PC-9 (cell line): Measurements from ENCODE around the gene XPO4. TPM values are rescaled to one million over a fixed set of nuclear protein-coding genes. Genes with fewer than 3 reads are reported as not detected.

Experiments
- BruUV-seq: library from RNA; stranded (reverse); fragments of 400-500 nt; replicated peaks from 2 replicates; lab custom pipeline; 2021; lab: Mats Ljungman, UMichigan
- CTCF ChIA-PET: fragments of 300-600 bp; sonication (Branson Sonifier 250); formaldehyde crosslinking; loops from one replicate; lab custom pipeline; 2022; ENCODE audit warnings: antibody characterized with exemption; lab: Charles Lee
- POLR2A ChIA-PET: fragments of 300-600 bp; sonication (Branson Sonifier 250); formaldehyde crosslinking; loops from one replicate; lab custom pipeline; 2022; ENCODE audit warnings: antibody characterized with exemption; ENCODE audit not compliant: unreplicated experiment; lab: Charles Lee
- DNase-seq, 2 experiments: peaks; one replicate each; pipeline versions ENCODE4 v3.0.0 to v3.0.0-alpha.2; 2015 to 2022; ENCODE audit warnings: mixed read lengths in 1 of 2
- H2AFZ ChIP-seq: fragments of 200-600 bp; sonication (generic); 2 replicates; pipeline ENCODE4 v1.8.1; 2017; ENCODE audit warnings: antibody characterized with exemption
- H3F3A ChIP-seq: fragments of 200-600 bp; sonication (generic); 2 replicates; pipeline ENCODE4 v1.8.1; 2017; ENCODE audit warnings: antibody characterized with exemption, mild to moderate bottlenecking, low read depth; ENCODE audit not compliant: insufficient read depth
- H3K27ac ChIP-seq: fragments of 200-600 bp; sonication (generic); 2 replicates; pipeline ENCODE4 v1.6.1; 2016; ENCODE audit warnings: mixed run types
- H3K27me3 ChIP-seq: fragments of 200-600 bp; sonication (generic); 2 replicates; pipeline ENCODE4 v1.6.1; 2016; ENCODE audit warnings: low read depth, mixed run types; ENCODE audit not compliant: insufficient read depth
- H3K36me3 ChIP-seq: fragments of 200-600 bp; sonication (generic); 2 replicates; pipeline ENCODE4 v1.6.1; 2016; ENCODE audit warnings: low read depth, mixed run types
- H3K4me1 ChIP-seq: fragments of 200-600 bp; sonication (generic); replicated peaks from 2 replicates; pipeline ENCODE4 v1.6.1; 2016; ENCODE audit warnings: mixed run types; ENCODE audit not compliant: insufficient read depth
- H3K4me2 ChIP-seq: fragments of 200-600 bp; sonication (generic); 2 replicates; pipeline ENCODE4 v1.6.1; 2017; ENCODE audit warnings: mixed run types
- H3K4me3 ChIP-seq: fragments of 200-600 bp; sonication (generic); 2 replicates; pipeline ENCODE4 v1.6.1; 2016; ENCODE audit warnings: mixed run types
- H3K79me2 ChIP-seq: fragments of 200-600 bp; sonication (generic); 2 replicates; pipeline ENCODE4 v1.6.1; 2017; ENCODE audit warnings: low read depth, mixed run types
- H3K9me2 ChIP-seq: fragments of 200-600 bp; sonication (generic); 2 replicates; pipeline ENCODE4 v1.8.1; 2017; ENCODE audit warnings: mild to moderate bottlenecking; ENCODE audit not compliant: insufficient read depth
- H3K9me3 ChIP-seq: fragments of 200-600 bp; sonication (generic); 2 replicates; pipeline ENCODE4 v1.8.1; 2016; ENCODE audit warnings: low read depth; ENCODE audit not compliant: insufficient read depth
- H4K20me1 ChIP-seq: fragments of 200-600 bp; sonication (generic); 2 replicates; pipeline ENCODE4 v1.8.1; 2017; ENCODE audit not compliant: insufficient read depth
- EZH2 ChIP-seq: fragments of 200-600 bp; sonication (generic); IDR thresholded peaks from 2 replicates; pipeline ENCODE4 v1.8.0; 2017; ENCODE audit warnings: antibody characterized with exemption, low read depth
- intact Hi-C: fragments of 100-400 bp; cut with micrococcal nuclease; formaldehyde crosslinking; loops from one replicate; pipeline ENCODE4 v1.10.0; 2022; ENCODE audit not compliant: unreplicated experiment
- total RNA-seq: library from RNA; stranded (reverse); gene quantifications from 2 replicates; pipeline ENCODE4 v1.2.3, GENCODE V29; 2021
- TF ChIP-seq, protein P1 (sequence below): fragments of 200-600 bp; sonication (generic); conservative IDR thresholded peaks from 2 replicates; pipeline ENCODE4 v1.6.1; 2017; ENCODE audit warnings: mixed run types, antibody characterized with exemption, mild to moderate bottlenecking, moderate library complexity

XPO4 gene
- total RNA-seq, 1 experiment from 2014 or later, result 11.1 TPM

DNA sequence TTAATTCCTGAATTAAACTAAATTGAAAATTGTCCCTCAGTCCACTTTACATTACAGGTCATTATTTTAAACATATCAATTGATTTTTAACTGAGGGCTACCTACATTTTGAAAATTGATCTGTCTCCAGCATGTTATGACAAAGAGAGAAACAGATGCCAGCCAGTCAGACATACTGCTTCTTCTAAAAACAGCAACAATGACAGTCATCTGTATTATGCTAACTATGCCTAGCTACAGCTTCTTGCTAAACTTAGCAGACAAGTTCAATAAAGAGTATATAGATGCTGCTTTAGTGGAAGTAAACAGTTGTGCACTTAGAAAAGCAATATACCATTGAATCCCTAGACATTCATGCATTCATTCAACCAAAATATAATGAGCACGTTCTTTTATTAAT is 80.1 kb downstream of the XPO4 start:
- H4K20me1 ChIP-seq, result 0 out of 2 replicates have a peak, but pooled peaks cover 6% of the 10 kb centered on the region
- no peaks in the 10 kb centered on the region for H3K9me2 ChIP-seq
- no peak overlapping the region for H2AFZ ChIP-seq
- POLR2A ChIA-PET, result interaction anchor here (0.6 kb wide), 1 partner anchor 761 kb away, joined by 3 read pairs; no protein-coding TSS in a partner anchor
- intact Hi-C loops, result no loop called here
- no peak overlapping the region for H3K27ac ChIP-seq
- no peaks in the 10 kb centered on the region for H3K4me1 ChIP-seq
- H3F3A ChIP-seq, result no peaks in the 10 kb centered on the region
- DNase-seq, result no peak
- no peak overlapping the region for H3K4me3 ChIP-seq
- H3K4me2 ChIP-seq, result no peak overlapping the region
- no TSS peak for BruUV-seq
- no peak for TF ChIP-seq EZH2
- TF ChIP-seq, protein P1, sequence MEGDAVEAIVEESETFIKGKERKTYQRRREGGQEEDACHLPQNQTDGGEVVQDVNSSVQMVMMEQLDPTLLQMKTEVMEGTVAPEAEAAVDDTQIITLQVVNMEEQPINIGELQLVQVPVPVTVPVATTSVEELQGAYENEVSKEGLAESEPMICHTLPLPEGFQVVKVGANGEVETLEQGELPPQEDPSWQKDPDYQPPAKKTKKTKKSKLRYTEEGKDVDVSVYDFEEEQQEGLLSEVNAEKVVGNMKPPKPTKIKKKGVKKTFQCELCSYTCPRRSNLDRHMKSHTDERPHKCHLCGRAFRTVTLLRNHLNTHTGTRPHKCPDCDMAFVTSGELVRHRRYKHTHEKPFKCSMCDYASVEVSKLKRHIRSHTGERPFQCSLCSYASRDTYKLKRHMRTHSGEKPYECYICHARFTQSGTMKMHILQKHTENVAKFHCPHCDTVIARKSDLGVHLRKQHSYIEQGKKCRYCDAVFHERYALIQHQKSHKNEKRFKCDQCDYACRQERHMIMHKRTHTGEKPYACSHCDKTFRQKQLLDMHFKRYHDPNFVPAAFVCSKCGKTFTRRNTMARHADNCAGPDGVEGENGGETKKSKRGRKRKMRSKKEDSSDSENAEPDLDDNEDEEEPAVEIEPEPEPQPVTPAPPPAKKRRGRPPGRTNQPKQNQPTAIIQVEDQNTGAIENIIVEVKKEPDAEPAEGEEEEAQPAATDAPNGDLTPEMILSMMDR, result no peak
- 0 out of 2 replicates have a peak, but pooled peaks cover 3% of the 10 kb centered on the region for H3K79me2 ChIP-seq
- CTCF ChIA-PET, result no interaction called here
- H3K9me3 ChIP-seq, result no peaks in the 10 kb centered on the region
- peaks cover 10% of the 10 kb centered on the region; the same call in 1 of the 2 replicates for H3K36me3 ChIP-seq
- no peaks in the 10 kb centered on the region for H3K27me3 ChIP-seq

DNA sequence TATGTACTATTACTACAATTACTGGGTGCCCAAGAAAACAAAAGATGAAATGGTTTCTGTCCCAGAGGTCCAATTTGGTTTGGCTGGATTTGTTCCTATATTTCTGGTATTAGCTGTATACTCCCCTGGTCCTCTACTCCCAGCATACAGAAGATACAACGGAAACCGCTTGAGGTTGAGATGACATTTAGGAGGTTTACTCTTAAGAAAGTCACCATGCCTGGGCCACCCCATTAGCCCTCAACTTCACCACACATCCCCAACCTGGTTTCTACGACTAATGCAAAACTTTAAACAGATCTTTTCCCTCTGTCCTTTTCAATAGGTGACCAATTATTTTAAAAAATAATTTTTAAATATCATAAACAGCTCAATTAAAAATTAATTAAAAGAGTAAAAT is 82.8 kb downstream of the XPO4 start:
- intact Hi-C loops, result no loop called here

DNA sequence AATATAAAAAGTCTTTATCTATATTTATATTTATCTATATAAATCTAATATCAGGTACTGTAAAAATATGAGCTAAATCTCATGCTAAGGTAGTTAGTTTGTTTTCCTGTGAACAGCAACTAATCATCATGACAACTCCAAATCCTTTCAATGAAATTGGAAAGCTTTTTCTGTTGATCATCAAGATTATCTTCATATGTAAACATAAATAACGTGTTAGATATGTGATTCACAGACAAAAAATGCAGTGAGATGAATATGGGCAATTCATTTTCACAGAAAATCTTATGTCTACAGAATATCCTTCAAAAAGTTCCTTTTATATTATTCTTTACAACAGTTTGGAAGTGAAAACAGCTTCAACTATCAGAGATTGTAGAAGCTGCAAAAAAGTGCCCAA is 87.1 kb downstream of the XPO4 start:
- peaks cover 16% of the 10 kb centered on the region for H3K4me1 ChIP-seq
- peak in 1 of 2 experiments; percentile 40 for DNase-seq
- peaks cover 29% of the 10 kb centered on the region for H4K20me1 ChIP-seq
- H3K4me3 ChIP-seq, result no peak overlapping the region
- H3K27ac ChIP-seq, result no peak overlapping the region
- peaks cover 24% of the 10 kb centered on the region for H3K79me2 ChIP-seq
- H3K9me2 ChIP-seq, result no peaks in the 10 kb centered on the region
- POLR2A ChIA-PET, result no interaction called here
- intact Hi-C loops, result no loop called here
- no peaks in the 10 kb centered on the region for H3K36me3 ChIP-seq
- BruUV-seq, result no TSS peak
- TF ChIP-seq, protein P1, result no peak
- no peak for TF ChIP-seq EZH2
- H3K27me3 ChIP-seq, result no peaks in the 10 kb centered on the region
- no peaks in the 10 kb centered on the region for H3K9me3 ChIP-seq
- H3K4me2 ChIP-seq, result no peak overlapping the region
- CTCF ChIA-PET, result no interaction called here
- H2AFZ ChIP-seq, result no peak overlapping the region
- H3F3A ChIP-seq, result peaks cover 20% of the 10 kb centered on the region

More for the DNA sequence above, 82.8 kb downstream of the XPO4 start:
- H3K9me3 ChIP-seq, result no peaks in the 10 kb centered on the region
- peaks cover 10% of the 10 kb centered on the region; the same call in 1 of the 2 replicates for H3K36me3 ChIP-seq
- no TSS peak for BruUV-seq
- no peak overlapping the region for H3K4me2 ChIP-seq
- POLR2A ChIA-PET, result no interaction called here
- H3K4me3 ChIP-seq, result no peak overlapping the region
- H4K20me1 ChIP-seq, result peaks cover 12% of the 10 kb centered on the region; the same call in 1 of the 2 replicates
- CTCF ChIA-PET, result no interaction called here
- TF ChIP-seq EZH2, result no peak
- TF ChIP-seq, protein P1, result no peak
- H3K27me3 ChIP-seq, result no peaks in the 10 kb centered on the region
- no peak for DNase-seq
- peaks cover 10% of the 10 kb centered on the region for H3F3A ChIP-seq
- no peak overlapping the region for H2AFZ ChIP-seq
- H3K9me2 ChIP-seq, result no peaks in the 10 kb centered on the region
- 0 out of 2 replicates have a peak, but pooled peaks cover 3% of the 10 kb centered on the region for H3K79me2 ChIP-seq
- peaks cover 5% of the 10 kb centered on the region; the same call in 1 of the 2 replicates for H3K4me1 ChIP-seq
- H3K27ac ChIP-seq, result no peak overlapping the region
